ENCODE data around the gene CCDC134.

CCDC134 gene

DNA sequence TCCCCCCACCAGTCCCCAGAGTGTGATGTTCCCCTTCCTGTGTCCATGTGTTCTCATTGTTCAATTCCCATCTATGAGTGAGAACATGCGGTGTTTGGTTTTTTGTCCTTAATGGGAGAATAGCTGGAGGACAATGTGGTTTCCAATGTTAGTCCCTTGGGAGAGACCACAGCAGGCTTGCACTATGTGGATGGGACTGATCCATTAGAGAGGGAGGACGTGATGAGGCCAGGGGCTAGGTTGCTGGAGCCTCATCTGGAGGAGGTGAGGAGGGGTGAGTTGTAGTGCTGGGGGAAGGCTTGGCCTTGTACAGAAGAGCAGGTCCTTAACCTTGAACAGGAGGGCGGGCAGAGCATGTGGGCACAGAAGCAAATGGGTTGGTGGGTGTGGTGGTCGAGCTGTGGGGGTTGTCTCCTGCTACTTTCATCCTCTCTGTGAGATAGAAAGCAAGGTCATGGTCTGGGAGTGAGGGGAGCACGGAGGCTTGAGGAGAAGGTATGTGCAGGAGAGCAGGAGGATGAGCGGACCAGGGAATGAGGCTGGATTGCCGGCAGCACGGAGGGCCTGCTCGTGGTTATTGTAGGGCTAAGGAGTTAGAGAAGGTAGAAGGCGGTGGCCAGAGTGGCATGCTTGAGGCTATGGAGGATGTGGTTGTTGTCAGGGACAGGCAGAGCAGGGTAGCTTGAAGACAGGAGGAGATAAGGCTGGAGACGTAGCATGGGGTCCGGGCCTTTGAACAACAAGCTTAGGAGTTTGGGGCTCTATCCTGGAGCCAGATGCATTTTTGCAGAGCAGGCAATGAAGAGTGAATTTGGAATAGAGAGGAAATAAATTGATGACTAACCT is 21.2 kb downstream of the CCDC134 start:
- DNase-seq (ENCODE audit: low read depth) = no peak
- H3K4me3 ChIP-seq (ENCODE audit: low read depth, low read length) = no peak overlapping the region
- TF ChIP-seq, protein P1, sequence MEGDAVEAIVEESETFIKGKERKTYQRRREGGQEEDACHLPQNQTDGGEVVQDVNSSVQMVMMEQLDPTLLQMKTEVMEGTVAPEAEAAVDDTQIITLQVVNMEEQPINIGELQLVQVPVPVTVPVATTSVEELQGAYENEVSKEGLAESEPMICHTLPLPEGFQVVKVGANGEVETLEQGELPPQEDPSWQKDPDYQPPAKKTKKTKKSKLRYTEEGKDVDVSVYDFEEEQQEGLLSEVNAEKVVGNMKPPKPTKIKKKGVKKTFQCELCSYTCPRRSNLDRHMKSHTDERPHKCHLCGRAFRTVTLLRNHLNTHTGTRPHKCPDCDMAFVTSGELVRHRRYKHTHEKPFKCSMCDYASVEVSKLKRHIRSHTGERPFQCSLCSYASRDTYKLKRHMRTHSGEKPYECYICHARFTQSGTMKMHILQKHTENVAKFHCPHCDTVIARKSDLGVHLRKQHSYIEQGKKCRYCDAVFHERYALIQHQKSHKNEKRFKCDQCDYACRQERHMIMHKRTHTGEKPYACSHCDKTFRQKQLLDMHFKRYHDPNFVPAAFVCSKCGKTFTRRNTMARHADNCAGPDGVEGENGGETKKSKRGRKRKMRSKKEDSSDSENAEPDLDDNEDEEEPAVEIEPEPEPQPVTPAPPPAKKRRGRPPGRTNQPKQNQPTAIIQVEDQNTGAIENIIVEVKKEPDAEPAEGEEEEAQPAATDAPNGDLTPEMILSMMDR (IDR thresholded peaks at IDR 0.05; ENCODE audit: low read depth, low read length, missing control alignments) = no peak

DNA sequence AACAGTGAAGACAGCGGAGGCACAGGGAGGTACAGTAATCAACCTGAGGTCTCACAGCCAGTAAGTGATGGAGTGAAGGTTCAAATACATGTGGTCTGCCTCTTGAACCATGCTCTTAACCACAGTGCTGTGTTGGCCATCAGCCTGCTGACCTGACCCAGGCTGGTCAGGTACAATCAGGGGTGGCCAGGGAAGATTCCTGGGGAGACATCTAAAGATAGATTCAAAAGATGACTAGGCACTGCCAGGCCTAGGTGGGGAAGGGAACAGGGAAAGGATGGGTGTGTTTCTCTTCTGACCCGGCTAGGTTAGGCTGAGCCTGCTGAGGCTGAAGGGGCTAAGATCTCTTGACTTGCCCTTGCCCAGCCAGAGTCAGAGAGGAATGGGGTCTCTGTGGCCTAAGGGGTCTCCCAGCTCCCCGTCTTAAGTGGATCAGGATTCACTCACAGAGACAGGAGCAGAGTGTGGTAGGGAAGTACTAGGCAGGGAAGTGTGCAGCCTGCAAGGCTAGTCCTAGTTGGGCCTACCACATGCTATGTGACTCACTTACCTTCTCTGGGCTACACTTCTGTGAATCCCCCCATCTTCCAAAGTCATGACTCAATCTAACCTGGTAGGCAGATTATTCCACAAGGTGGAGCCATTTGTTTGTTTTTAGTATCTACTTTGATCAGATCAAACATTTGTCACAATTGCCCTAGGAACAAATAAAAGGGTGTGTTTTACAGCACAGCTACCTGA is 22.0 kb downstream of the CCDC134 start:
- no peak for DNase-seq (ENCODE audit: low read depth)
- H3K4me3 ChIP-seq (ENCODE audit: low read depth, low read length) = no peak overlapping the region
- TF ChIP-seq, protein P1 (IDR thresholded peaks at IDR 0.05; ENCODE audit: low read depth, low read length, missing control alignments) = peak; percentile 43

DNA sequence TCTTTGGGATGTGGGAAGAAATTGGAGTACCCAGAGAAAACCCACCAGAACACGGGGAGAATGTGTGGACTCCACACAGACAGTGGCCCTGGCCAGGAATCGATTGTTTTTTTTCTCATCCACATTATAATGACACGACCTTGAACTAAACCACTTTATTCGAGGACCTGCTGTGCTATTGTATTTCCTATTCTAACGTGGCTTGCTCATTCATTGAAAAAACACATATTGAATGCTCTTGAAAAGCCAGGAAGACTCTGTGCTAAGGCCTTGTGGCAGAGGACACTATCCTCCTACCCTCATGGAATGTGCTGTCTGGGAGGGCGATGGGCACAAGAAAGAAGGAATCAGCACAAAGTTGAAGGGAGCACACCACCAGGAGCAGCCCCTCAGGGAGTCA is 23.3 kb downstream of the CCDC134 start:
- DNase-seq (ENCODE audit: low read depth) = no peak
- TF ChIP-seq, protein P1 (IDR thresholded peaks at IDR 0.05; ENCODE audit: low read depth, low read length, missing control alignments) = no peak
- no peak overlapping the region for H3K4me3 ChIP-seq (ENCODE audit: low read depth, low read length)

DNA sequence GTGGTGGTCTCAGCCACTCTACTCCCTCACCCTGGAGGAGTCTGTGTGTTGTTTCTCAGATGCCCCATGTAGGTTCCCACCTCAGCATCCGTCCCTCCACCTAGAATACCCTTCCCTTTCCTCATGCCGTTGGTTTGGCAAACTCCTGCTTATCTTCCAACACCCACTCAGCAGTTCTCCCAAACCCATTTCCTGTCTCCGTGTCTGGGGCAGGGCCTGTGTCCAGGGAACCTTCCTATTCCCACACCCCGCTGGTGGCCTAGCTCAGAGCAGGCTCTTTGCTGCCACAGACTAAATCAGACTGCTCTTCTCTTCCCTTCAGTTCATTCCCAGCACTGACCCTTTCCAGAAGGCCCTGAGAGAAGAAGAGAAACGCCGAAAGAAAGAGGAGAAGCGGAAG is 24.9 kb downstream of the CCDC134 start:
- no peak for DNase-seq (ENCODE audit: low read depth)
- TF ChIP-seq, protein P1 (IDR thresholded peaks at IDR 0.05; ENCODE audit: low read depth, low read length, missing control alignments) = no peak
- H3K4me3 ChIP-seq (ENCODE audit: low read depth, low read length) = no peak overlapping the region

DNA sequence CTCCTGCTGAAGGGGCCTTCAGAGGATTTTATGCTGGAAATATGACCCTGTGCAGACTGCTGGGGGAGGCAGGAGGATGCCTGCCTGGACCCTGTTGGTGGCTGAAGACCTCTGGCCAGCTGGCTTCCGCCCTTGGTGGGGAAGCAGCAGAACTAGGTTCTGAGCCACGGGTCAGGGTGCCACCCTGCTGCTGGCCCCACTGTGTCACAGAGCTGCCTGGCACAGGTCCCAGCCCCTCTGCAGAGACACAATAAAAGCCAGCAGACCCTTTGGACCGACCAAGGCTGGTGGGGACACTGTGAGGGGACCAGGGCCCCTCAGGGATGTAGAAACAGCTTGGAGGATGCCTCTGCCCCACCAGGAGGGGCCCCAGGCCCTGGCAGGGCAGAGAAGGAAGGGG is 25.5 kb downstream of the CCDC134 start:
- TF ChIP-seq, protein P1 (IDR thresholded peaks at IDR 0.05; ENCODE audit: low read depth, low read length, missing control alignments) = no peak
- H3K4me3 ChIP-seq (ENCODE audit: low read depth, low read length) = no peak overlapping the region
- DNase-seq (ENCODE audit: low read depth) = no peak

DNA sequence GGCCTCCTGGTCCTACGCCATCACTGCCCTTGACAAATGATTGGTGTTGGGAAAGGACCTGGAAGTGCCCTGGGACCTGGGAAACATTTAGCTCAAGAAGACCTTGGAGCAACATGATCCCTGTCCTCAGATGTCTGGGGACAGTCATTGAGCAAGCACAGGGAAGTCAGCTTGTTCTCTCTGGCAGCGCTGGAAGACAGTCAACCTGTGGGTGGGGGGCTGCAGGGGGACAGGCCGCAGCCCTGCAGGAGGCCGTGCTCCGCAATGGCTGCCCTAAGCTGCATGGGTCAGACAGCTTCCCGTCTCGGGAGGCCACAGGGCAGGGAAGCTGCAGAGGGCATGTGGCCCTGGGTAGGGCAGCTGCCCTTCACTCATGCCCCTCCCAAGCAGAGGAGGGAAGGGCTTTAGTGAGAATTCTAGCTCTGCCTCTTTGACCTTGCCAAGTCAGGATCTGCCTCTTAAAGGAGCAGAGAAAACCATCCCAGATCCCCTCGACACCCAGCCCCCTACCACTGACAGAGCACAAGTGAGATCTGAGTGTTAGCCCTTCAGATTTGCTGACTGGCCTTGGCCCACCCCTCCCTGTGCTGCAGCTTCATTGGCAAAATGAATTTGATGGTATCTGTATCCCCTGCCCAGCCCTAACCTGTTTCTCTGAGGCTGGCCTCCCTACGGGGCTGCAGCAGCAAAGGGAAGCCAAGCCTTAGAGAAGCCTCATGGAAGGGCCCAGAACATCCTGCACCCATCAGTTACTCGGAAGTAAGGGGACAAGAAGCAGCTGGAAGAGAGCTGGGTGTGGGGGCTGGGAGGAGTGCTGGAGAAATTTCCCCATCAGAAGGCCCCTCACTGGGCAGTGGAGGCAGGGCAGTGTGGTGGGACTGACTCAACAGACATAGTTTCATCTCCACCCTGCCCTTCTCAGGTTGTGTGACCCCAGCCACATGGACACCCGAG is 26.2 kb downstream of the CCDC134 start:
- DNase-seq (ENCODE audit: low read depth) = no peak
- TF ChIP-seq, protein P1 (IDR thresholded peaks at IDR 0.05; ENCODE audit: low read depth, low read length, missing control alignments) = no peak
- no peak overlapping the region for H3K4me3 ChIP-seq (ENCODE audit: low read depth, low read length)
